Lower leg skin (tissue), 3 donors: ENCODE measurements around the gene ITGB1BP1.

Experiments
- POLR2A ChIP-seq, 2 donors: fragments of 450-650 bp; IDR thresholded peaks; one replicate each; pipeline ENCODE4 v1.6.1; 2016 to 2017; ENCODE audit warnings: antibody characterized with exemption in 2 of 2, mild to moderate bottlenecking in 1 of 2, moderate library complexity in 1 of 2
- TF ChIP-seq, protein P1 (sequence below), 3 donors: fragments of 450-650 bp; IDR thresholded peaks; one replicate each; pipeline ENCODE4 v1.5.1; 2016; ENCODE audit warnings: antibody characterized with exemption in 3 of 3, mild to moderate bottlenecking in 3 of 3, moderate library complexity in 2 of 3

- TF ChIP-seq, protein P1, sequence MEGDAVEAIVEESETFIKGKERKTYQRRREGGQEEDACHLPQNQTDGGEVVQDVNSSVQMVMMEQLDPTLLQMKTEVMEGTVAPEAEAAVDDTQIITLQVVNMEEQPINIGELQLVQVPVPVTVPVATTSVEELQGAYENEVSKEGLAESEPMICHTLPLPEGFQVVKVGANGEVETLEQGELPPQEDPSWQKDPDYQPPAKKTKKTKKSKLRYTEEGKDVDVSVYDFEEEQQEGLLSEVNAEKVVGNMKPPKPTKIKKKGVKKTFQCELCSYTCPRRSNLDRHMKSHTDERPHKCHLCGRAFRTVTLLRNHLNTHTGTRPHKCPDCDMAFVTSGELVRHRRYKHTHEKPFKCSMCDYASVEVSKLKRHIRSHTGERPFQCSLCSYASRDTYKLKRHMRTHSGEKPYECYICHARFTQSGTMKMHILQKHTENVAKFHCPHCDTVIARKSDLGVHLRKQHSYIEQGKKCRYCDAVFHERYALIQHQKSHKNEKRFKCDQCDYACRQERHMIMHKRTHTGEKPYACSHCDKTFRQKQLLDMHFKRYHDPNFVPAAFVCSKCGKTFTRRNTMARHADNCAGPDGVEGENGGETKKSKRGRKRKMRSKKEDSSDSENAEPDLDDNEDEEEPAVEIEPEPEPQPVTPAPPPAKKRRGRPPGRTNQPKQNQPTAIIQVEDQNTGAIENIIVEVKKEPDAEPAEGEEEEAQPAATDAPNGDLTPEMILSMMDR (IDR thresholded peaks at IDR 0.05): no peak
- no peak for TF ChIP-seq POLR2A (IDR thresholded peaks at IDR 0.05)
Observed at GRCh38 chr2:9424447-9425164, 1.3 kb upstream of the ITGB1BP1 start.
